GM19193 (cell line): Measurements from ENCODE around the gene KCNH1.

ENCODE experiments used
- POLR2A ChIP-seq: IDR thresholded peaks from 4 replicates; pipeline ENCODE4 v1.6.1; 2011; ENCODE audit not compliant: insufficient read depth, insufficient read length; ENCODE audit errors: extremely low read depth

KCNH1 gene

GRCh38 chr1:211133836-211134669 lies at the start of gene KCNH1:
Gene KCNH1, minus strand, starts transcription at chr1:211134148. Its CDS starts 203 bp downstream, at chr1:211133945.
- no peak for TF ChIP-seq POLR2A

- no peak for TF ChIP-seq POLR2A
These were observed 48.8 kb upstream of the KCNH1 start for GRCh38 chr1:211182746-211183145.

- no peak for TF ChIP-seq POLR2A
These were observed 40.4 kb upstream of the KCNH1 start for GRCh38 chr1:211174375-211174774.

GRCh38 chr1:211172657-211173056 lies 38.7 kb upstream of the KCNH1 start:
- no peak for TF ChIP-seq POLR2A

- no peak for TF ChIP-seq POLR2A
These were observed 35.4 kb upstream of the KCNH1 start for GRCh38 chr1:211169353-211169752.

- no peak for TF ChIP-seq POLR2A
These were observed 24.9 kb upstream of the KCNH1 start for GRCh38 chr1:211158866-211159265.

- TF ChIP-seq POLR2A, result no peak
These were observed 21.1 kb upstream of the KCNH1 start for GRCh38 chr1:211155040-211155439.

- TF ChIP-seq POLR2A, result no peak
These were observed 20.0 kb upstream of the KCNH1 start for GRCh38 chr1:211153932-211154331.

- TF ChIP-seq POLR2A, result no peak
These were observed 14.4 kb upstream of the KCNH1 start for GRCh38 chr1:211148366-211148765.

GRCh38 chr1:211145944-211146343 lies 12.0 kb upstream of the KCNH1 start:
- no peak for TF ChIP-seq POLR2A

- TF ChIP-seq POLR2A, result no peak
These were observed 1.5 kb upstream of the KCNH1 start for GRCh38 chr1:211135342-211135950.

- no peak for TF ChIP-seq POLR2A
These were observed 534 bp downstream of the KCNH1 start for GRCh38 chr1:211133393-211133835.

GRCh38 chr1:211132721-211133392 lies 1.1 kb downstream of the KCNH1 start:
- TF ChIP-seq POLR2A, result no peak

- TF ChIP-seq POLR2A, result no peak
These were observed 4.2 kb downstream of the KCNH1 start for GRCh38 chr1:211129776-211130175.

GRCh38 chr1:211127166-211127565 lies 6.8 kb downstream of the KCNH1 start:
- TF ChIP-seq POLR2A, result no peak
